CD4-positive, CD25-positive, alpha-beta regulatory T cell (primary cell): Measurements from ENCODE around the gene LETMD1. TPM values are rescaled to one million over a fixed set of nuclear protein-coding genes. Genes with fewer than 3 reads are reported as not detected.
A peak's percentile ranks its signal among the peaks of the same experiment; 100 is the strongest.

Experiments used
- ATAC-seq, 2 donors: fragments of 150-1000 bp; cut with Tn5 transposase; one replicate each; pipeline ENCODE4 v1.10.0; 2021; ENCODE audit warnings: low read depth in 2 of 2, moderate number of reproducible peaks in 2 of 2, moderate library complexity in 1 of 2
- DNase-seq, 3 donors: peaks; one replicate each; pipeline versions ENCODE4 v3.0.0 to v3.0.0-alpha.2; 2012 to 2022; ENCODE audit warnings: mixed read lengths in 1 of 3
- H3K27ac ChIP-seq: one replicate; pipeline ENCODE4 v1.7.0; 2013; ENCODE audit warnings: mild to moderate bottlenecking, low read length; ENCODE audit not compliant: insufficient read depth, poor library complexity, severe bottlenecking
- H3K27me3 ChIP-seq: one replicate; pipeline ENCODE4 v1.7.0; 2013; ENCODE audit warnings: low read length; ENCODE audit not compliant: control insufficient read depth, insufficient read depth
- H3K36me3 ChIP-seq: one replicate; pipeline ENCODE4 v1.7.0; 2013; ENCODE audit warnings: mild to moderate bottlenecking, low read length, moderate library complexity; ENCODE audit not compliant: control insufficient read depth, insufficient read depth
- H3K4me1 ChIP-seq: 2 replicates; pipeline ENCODE4 v1.7.0; 2013; ENCODE audit warnings: mild to moderate bottlenecking, low read length; ENCODE audit not compliant: insufficient read depth, control insufficient read depth, poor library complexity, severe bottlenecking
- H3K4me3 ChIP-seq: one replicate; pipeline ENCODE4 v1.7.0; 2013; ENCODE audit warnings: low read depth, mild to moderate bottlenecking, low read length, moderate library complexity
- H3K9me3 ChIP-seq, 2 experiments: 1 replicate in 1 of 2; 2 replicates in 1 of 2; pipeline ENCODE4 v1.7.0; 2013; ENCODE audit warnings: low read length in 2 of 2, mild to moderate bottlenecking in 1 of 2, moderate library complexity in 1 of 2; ENCODE audit not compliant: control insufficient read depth in 2 of 2
- H3K27ac Mint-ChIP-seq, 3 donors: one replicate each; pipeline ENCODE4 v1.8.0; 2020 to 2022; ENCODE audit warnings: mild to moderate bottlenecking in 3 of 3, mixed read lengths in 3 of 3, moderate library complexity in 2 of 3
- H3K27me3 Mint-ChIP-seq: one replicate; pipeline ENCODE4 v1.8.0; 2022; ENCODE audit warnings: mild to moderate bottlenecking, mixed read lengths
- H3K36me3 Mint-ChIP-seq: one replicate; pipeline ENCODE4 v1.8.0; 2020; ENCODE audit warnings: mixed read lengths
- H3K4me1 Mint-ChIP-seq, 4 donors: one replicate each; pipeline ENCODE4 v1.8.0; 2020 to 2022; ENCODE audit warnings: mixed read lengths in 4 of 4, mild to moderate bottlenecking in 1 of 4
- H3K4me3 Mint-ChIP-seq, 4 donors: one replicate each; pipeline ENCODE4 v1.8.0; 2020 to 2022; ENCODE audit warnings: mild to moderate bottlenecking in 4 of 4, mixed read lengths in 4 of 4, moderate library complexity in 3 of 4
- H3K9me3 Mint-ChIP-seq, 7 donors: one replicate each; pipeline ENCODE4 v1.8.0; 2020 to 2022; ENCODE audit warnings: mixed read lengths in 7 of 7, mild to moderate bottlenecking in 3 of 7, moderate library complexity in 2 of 7
- polyA plus RNA-seq, 4 donors: library from polyadenylated mRNA; unstranded; fragments of 300-500 nt; fragmentation: Illumina TruSeq; gene quantifications; one replicate each; pipeline ENCODE4 v1.2.3, GENCODE V29; 2021
- total RNA-seq: library from RNA; stranded (reverse); gene quantifications from one replicate; pipeline ENCODE4 v1.2.3, GENCODE V29; 2022

Gene LETMD1
- total RNA-seq (55.9 TPM), polyA plus RNA-seq (10 to 100 TPM; 25.3 to 42.8 (median 35.9) TPM)

GRCh38 chr12:51047655-51048540 is at the start of gene LETMD1:
LETMD1 (plus strand) TSS chr12:51048327; CDS start chr12:51048357, 30 bp downstream.
- ATAC-seq, result peak; percentile 95 to 96
- H3K27me3 ChIP-seq, result no peaks in the 10 kb centered on the region
- H3K27ac Mint-ChIP-seq, result peak within 1 kb of the TSS; percentile 97 to 99 (median 97)
- H3K9me3 Mint-ChIP-seq, result no peaks in the 10 kb centered on the region
- peaks cover 9% of the 10 kb centered on the region for H3K36me3 ChIP-seq
- H3K4me1 ChIP-seq, result peaks cover 25% of the 10 kb centered on the region
- peak within 1 kb of the TSS; percentile 88 for H3K4me3 ChIP-seq
- peak within 1 kb of the TSS; percentile 94 for H3K27ac ChIP-seq
- H3K4me3 Mint-ChIP-seq, result peak within 1 kb of the TSS; percentile 90 to 98 (median 95)
- H3K4me1 Mint-ChIP-seq, result peaks cover 16 to 44% (median 32%) of the 10 kb centered on the region in 4 donors
- peaks cover 9% of the 10 kb centered on the region for H3K36me3 Mint-ChIP-seq
- no peaks in the 10 kb centered on the region for H3K9me3 ChIP-seq
- peaks cover 6% of the 10 kb centered on the region for H3K27me3 Mint-ChIP-seq
- peak; percentile 91 to 98 (median 95) for DNase-seq

GRCh38 chr12:50999093-50999492 is 49.0 kb upstream of the LETMD1 start:
- DNase-seq (no peak), ATAC-seq (no peak)
- peak overlapping the region in 1 of 3 donors; percentile 26 for H3K27ac Mint-ChIP-seq
- peaks cover 46% of the 10 kb centered on the region for H3K36me3 Mint-ChIP-seq
- Histone ChIP-seq H3K9me3 (no peaks in the 10 kb centered on the region), H3K36me3 (peaks cover 55% of the 10 kb centered on the region), H3K27me3 (no peaks in the 10 kb centered on the region), H3K27ac (no peak overlapping the region), H3K4me1 (no peaks in the 10 kb centered on the region), H3K4me3 (no peak overlapping the region)
- peaks cover 0 to 5% (median 1%) of the 10 kb centered on the region in 4 donors for H3K4me1 Mint-ChIP-seq
- H3K4me3 Mint-ChIP-seq, result no peak overlapping the region
- no peaks in the 10 kb centered on the region for H3K9me3 Mint-ChIP-seq
- H3K27me3 Mint-ChIP-seq, result no peaks in the 10 kb centered on the region

DNA sequence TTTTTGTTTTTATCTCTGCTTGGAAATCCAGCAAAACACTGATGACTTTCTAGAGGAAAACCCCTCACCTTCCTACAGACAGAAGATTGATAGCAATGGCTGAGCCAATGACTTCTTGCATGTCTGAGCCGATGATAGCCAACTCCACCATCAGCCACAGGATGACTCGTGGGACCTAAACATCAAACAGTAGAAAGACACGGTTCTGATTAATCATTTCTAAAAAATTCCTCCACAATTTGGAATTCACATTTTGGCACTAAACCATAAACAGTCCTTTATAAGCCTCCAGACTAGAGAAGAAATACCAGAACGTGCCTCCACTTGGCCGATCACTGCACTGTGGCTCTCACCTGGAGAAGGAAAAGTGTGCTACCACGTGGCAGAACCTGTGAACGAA is 47.9 kb upstream of the LETMD1 start:
- ATAC-seq (no peak), DNase-seq (no peak)
- no peaks in the 10 kb centered on the region for H3K9me3 Mint-ChIP-seq
- H3K4me1 Mint-ChIP-seq, result peaks cover 0 to 5% (median 2%) of the 10 kb centered on the region in 4 donors
- Histone ChIP-seq H3K27ac (no peak overlapping the region), H3K9me3 (no peaks in the 10 kb centered on the region), H3K4me1 (no peaks in the 10 kb centered on the region), H3K36me3 (peaks cover 53% of the 10 kb centered on the region), H3K4me3 (no peak overlapping the region), H3K27me3 (no peaks in the 10 kb centered on the region)
- no peak overlapping the region for H3K4me3 Mint-ChIP-seq
- no peaks in the 10 kb centered on the region for H3K27me3 Mint-ChIP-seq
- peaks cover 44% of the 10 kb centered on the region for H3K36me3 Mint-ChIP-seq
- no peak overlapping the region for H3K27ac Mint-ChIP-seq

GRCh38 chr12:51001799-51002198 is 46.3 kb upstream of the LETMD1 start:
- H3K4me1 ChIP-seq, result no peaks in the 10 kb centered on the region
- Mint-ChIP-seq H3K27ac (peak overlapping the region in 1 of 3 donors; percentile 43), H3K4me3 (no peak overlapping the region), H3K9me3 (no peaks in the 10 kb centered on the region), H3K36me3 (peaks cover 43% of the 10 kb centered on the region), H3K4me1 (peaks cover 0 to 5% (median 2%) of the 10 kb centered on the region in 4 donors), H3K27me3 (no peaks in the 10 kb centered on the region)
- DNase-seq (no peak), ATAC-seq (no peak)
- no peaks in the 10 kb centered on the region for H3K27me3 ChIP-seq
- H3K27ac ChIP-seq, result no peak overlapping the region
- H3K36me3 ChIP-seq, result peaks cover 51% of the 10 kb centered on the region
- H3K4me3 ChIP-seq, result no peak overlapping the region
- no peaks in the 10 kb centered on the region for H3K9me3 ChIP-seq

DNA sequence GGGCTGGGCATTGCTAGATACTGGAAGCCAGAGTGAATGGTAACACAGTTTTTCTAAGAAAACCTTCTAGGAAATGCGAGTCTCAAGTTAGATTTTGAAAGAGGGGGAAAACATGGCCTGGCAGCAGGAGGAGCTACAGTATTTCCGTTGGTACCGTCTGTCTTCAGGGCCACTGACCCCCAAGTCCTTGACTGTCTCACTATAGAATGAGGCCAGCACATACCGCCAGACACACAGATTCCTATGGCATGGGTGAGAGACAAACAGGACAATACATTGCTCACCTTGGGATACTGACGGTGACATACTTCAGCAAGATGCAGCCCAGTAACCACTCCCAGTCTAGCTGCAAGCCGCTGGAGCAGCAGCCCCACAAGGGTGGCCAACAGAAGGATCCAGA is 43.6 kb upstream of the LETMD1 start:
- H3K4me1 ChIP-seq, result peaks cover 9% of the 10 kb centered on the region
- no peak overlapping the region for H3K4me3 ChIP-seq
- Mint-ChIP-seq H3K4me1 (peaks cover 7 to 15% (median 9%) of the 10 kb centered on the region in 4 donors), H3K36me3 (peaks cover 39% of the 10 kb centered on the region), H3K4me3 (no peak overlapping the region), H3K27me3 (no peaks in the 10 kb centered on the region), H3K27ac (peak overlapping the region in 1 of 3 donors; percentile 65), H3K9me3 (no peaks in the 10 kb centered on the region)
- no peak for DNase-seq
- no peak overlapping the region for H3K27ac ChIP-seq
- H3K9me3 ChIP-seq, result no peaks in the 10 kb centered on the region
- ATAC-seq, result no peak
- no peaks in the 10 kb centered on the region for H3K27me3 ChIP-seq
- peaks cover 45% of the 10 kb centered on the region for H3K36me3 ChIP-seq

DNA sequence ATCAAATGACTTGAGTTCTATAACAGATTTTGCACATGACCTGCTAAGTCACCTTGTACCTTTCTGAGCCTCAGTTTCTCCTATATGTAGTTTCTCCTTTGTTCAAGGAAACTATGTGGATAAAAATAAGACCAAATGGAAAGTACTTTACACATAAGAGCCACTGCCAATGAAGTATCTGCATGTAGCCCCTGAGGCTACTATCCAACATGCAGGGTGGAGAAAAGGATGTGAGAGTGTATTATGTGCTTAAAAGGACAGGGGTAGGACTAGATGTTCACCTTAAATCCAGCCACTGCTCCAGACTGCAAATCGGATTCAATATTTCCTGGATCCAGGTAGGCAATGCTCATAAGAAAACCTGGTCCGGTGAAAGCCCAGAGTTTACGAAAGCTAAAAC is 43.1 kb upstream of the LETMD1 start:
- Histone ChIP-seq H3K27ac (no peak overlapping the region), H3K4me1 (peaks cover 11% of the 10 kb centered on the region), H3K9me3 (no peaks in the 10 kb centered on the region), H3K36me3 (peaks cover 41% of the 10 kb centered on the region), H3K27me3 (no peaks in the 10 kb centered on the region), H3K4me3 (no peak overlapping the region)
- Mint-ChIP-seq H3K4me3 (no peak overlapping the region), H3K4me1 (peaks cover 7 to 21% (median 12%) of the 10 kb centered on the region in 4 donors), H3K9me3 (no peaks in the 10 kb centered on the region), H3K27me3 (no peaks in the 10 kb centered on the region), H3K36me3 (peaks cover 36% of the 10 kb centered on the region), H3K27ac (peak overlapping the region in 1 of 3 donors; percentile 65)
- DNase-seq (no peak), ATAC-seq (no peak)

DNA sequence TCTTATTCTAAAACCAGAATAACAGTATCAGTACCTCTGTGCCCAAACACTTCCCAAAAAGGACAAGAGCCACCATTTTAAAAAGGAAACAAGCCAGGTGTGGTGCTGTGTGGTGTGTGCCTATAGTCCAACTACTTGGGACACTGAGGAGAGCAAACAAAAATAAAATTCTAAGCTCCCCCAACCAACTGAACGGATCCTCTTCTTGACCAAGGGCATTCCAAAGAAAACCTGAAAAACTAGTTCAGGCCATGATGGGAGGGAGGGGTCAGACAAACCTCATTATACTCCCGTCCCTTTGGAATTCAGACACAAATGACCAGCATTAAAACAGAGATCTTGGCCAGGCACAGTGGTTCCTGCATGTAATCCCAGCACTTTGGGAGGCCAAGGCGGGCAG is 42.5 kb upstream of the LETMD1 start:
- no peak overlapping the region for H3K27ac ChIP-seq
- Mint-ChIP-seq H3K36me3 (peaks cover 30% of the 10 kb centered on the region), H3K4me3 (no peak overlapping the region)

More for the DNA sequence above, 42.5 kb upstream of the LETMD1 start:
- H3K27me3 ChIP-seq, result no peaks in the 10 kb centered on the region
- peaks cover 11% of the 10 kb centered on the region for H3K4me1 ChIP-seq
- Mint-ChIP-seq H3K9me3 (no peaks in the 10 kb centered on the region), H3K4me1 (peaks cover 8 to 27% (median 16%) of the 10 kb centered on the region in 4 donors), H3K27ac (peak overlapping the region in 2 of 3 donors; percentile 0 to 65), H3K27me3 (no peaks in the 10 kb centered on the region)
- ATAC-seq, result no peak
- peaks cover 37% of the 10 kb centered on the region for H3K36me3 ChIP-seq
- DNase-seq, result no peak
- no peaks in the 10 kb centered on the region for H3K9me3 ChIP-seq
- H3K4me3 ChIP-seq, result no peak overlapping the region
